Endothelial cell of umbilical vein (primary cell): ENCODE results near the gene ITGAE. TPM values are rescaled to one million over a fixed set of nuclear protein-coding genes. Genes with fewer than 3 reads are reported as not detected.

Experiments used
- BruUV-seq: library from RNA; stranded (reverse); fragments of 400-500 nt; replicated peaks from 2 replicates; lab custom pipeline; 2021; lab: Mats Ljungman, UMichigan
- CTCF ChIA-PET: fragments of 300-600, 350-600 bp; sonication (Branson Sonifier 250); formaldehyde crosslinking; loops from one replicate; lab custom pipeline; 2021; ENCODE audit warnings: antibody characterized with exemption, inconsistent platforms; lab: Charles Lee
- POLR2A ChIA-PET: fragments of 300-600, 350-600 bp; sonication (Branson Sonifier 250); formaldehyde crosslinking; loops from one replicate; lab custom pipeline; 2021; ENCODE audit warnings: antibody characterized with exemption, inconsistent platforms; lab: Charles Lee
- DNase-seq: peaks from one replicate; pipeline ENCODE4 v3.0.0-alpha.2; 2011; ENCODE audit warnings: low read depth, low spot score
- FAIRE-seq: peaks from 2 replicates; lab custom pipeline; 2011; peaks lifted over from hg19 to GRCh38; lab: Jason Lieb, UNC
- H2AFZ ChIP-seq: 2 replicates; pipeline ENCODE4 v1.6.0; 2012; ENCODE audit warnings: low read depth, low read length, control low read depth, inconsistent platforms
- H3K27ac ChIP-seq: 2 replicates; pipeline ENCODE4 v1.5.1; 2011; ENCODE audit warnings: low read depth, mild to moderate bottlenecking, control low read depth, low read length, moderate library complexity; ENCODE audit not compliant: insufficient read depth
- H3K27me3 ChIP-seq, 2 experiments: 2 replicates each; pipeline versions ENCODE4 v1.6.0 to v1.6.1; 2011; ENCODE audit warnings: low read length in 2 of 2, mixed read lengths in 1 of 2; ENCODE audit not compliant: control insufficient read depth in 2 of 2, insufficient read depth in 2 of 2
- H3K36me3 ChIP-seq, 2 experiments: 2 replicates in 1 of 2; 3 replicates in 1 of 2; pipeline ENCODE4 v1.5.1; 2011; ENCODE audit warnings: low read length in 2 of 2, mild to moderate bottlenecking in 1 of 2, moderate library complexity in 1 of 2; ENCODE audit not compliant: control insufficient read depth in 2 of 2, insufficient read depth in 2 of 2; ENCODE audit errors: extremely low read depth in 1 of 2
- H3K4me1 ChIP-seq: 3 replicates; pipeline ENCODE4 v1.5.1; 2011; ENCODE audit warnings: mild to moderate bottlenecking, low read length; ENCODE audit not compliant: control insufficient read depth, insufficient read depth; ENCODE audit errors: extremely low read depth
- H3K4me2 ChIP-seq: 2 replicates; pipeline ENCODE4 v1.6.1; 2011; ENCODE audit warnings: low read length, control low read depth, mixed read lengths; ENCODE audit not compliant: insufficient read depth
- H3K4me3 ChIP-seq, 3 experiments: fragments of 200-600 bp in 1 of 3; sonication (generic), shearing (Covaris generic) in 1 of 3; replicated peaks in 1 of 3; 2 replicates each; pipeline ENCODE4 v1.5.1; 2011 to 2016; ENCODE audit warnings: control low read depth in 3 of 3, low read length in 3 of 3, mild to moderate bottlenecking in 2 of 3, inconsistent platforms in 1 of 3, low read depth in 1 of 3, moderate library complexity in 1 of 3; ENCODE audit not compliant: insufficient read depth in 1 of 3
- H3K79me2 ChIP-seq: 2 replicates; pipeline ENCODE4 v1.6.0; 2012; ENCODE audit warnings: low read length, inconsistent platforms; ENCODE audit not compliant: control insufficient read depth, insufficient read depth
- H3K9ac ChIP-seq: replicated peaks from 2 replicates; pipeline ENCODE3; 2011; ENCODE audit warnings: low read length, control low read depth; ENCODE audit not compliant: insufficient read depth; ENCODE audit errors: extremely low read depth
- H3K9me1 ChIP-seq: replicated peaks from 3 replicates; pipeline ENCODE4 v1.6.0; 2011; ENCODE audit warnings: mild to moderate bottlenecking, low read length; ENCODE audit not compliant: control insufficient read depth, insufficient read depth; ENCODE audit errors: extremely low read depth
- H3K9me3 ChIP-seq: replicated peaks from 2 replicates; pipeline ENCODE4 v1.5.1; 2012; ENCODE audit warnings: low read length, inconsistent platforms; ENCODE audit not compliant: control insufficient read depth, insufficient read depth
- H4K20me1 ChIP-seq: replicated peaks from 2 replicates; pipeline ENCODE3; 2011; ENCODE audit warnings: mild to moderate bottlenecking, low read length; ENCODE audit not compliant: control insufficient read depth, insufficient read depth; ENCODE audit errors: extremely low read depth
- EZH2 ChIP-seq: IDR thresholded peaks from 2 replicates; pipeline ENCODE4 v1.6.1; 2012; ENCODE audit warnings: borderline replicate concordance, low read depth, mild to moderate bottlenecking, moderate library complexity, low read length, inconsistent platforms; ENCODE audit not compliant: severe bottlenecking
- FOS ChIP-seq: IDR thresholded peaks from 2 replicates; pipeline ENCODE4 v1.6.1; 2011; ENCODE audit warnings: mild to moderate bottlenecking, low read length, moderate library complexity, borderline replicate concordance; ENCODE audit not compliant: insufficient read depth
- GATA2 ChIP-seq: IDR thresholded peaks from 2 replicates; pipeline ENCODE4 v1.7.0; 2011; ENCODE audit warnings: low read depth, mild to moderate bottlenecking, moderate library complexity, mixed read lengths, low read length; ENCODE audit not compliant: insufficient read length, insufficient read depth
- JUN ChIP-seq: IDR thresholded peaks from 2 replicates; pipeline ENCODE4 v1.6.1; 2011; ENCODE audit warnings: borderline replicate concordance, low read depth; ENCODE audit not compliant: insufficient read length, insufficient read depth
- MYC ChIP-seq: IDR thresholded peaks from one replicate; pipeline ENCODE4 v1.6.1; 2011; ENCODE audit warnings: mild to moderate bottlenecking, low read depth, low read length
- POLR2A ChIP-seq: IDR thresholded peaks from 2 replicates; pipeline ENCODE4 v1.6.1; 2012; ENCODE audit warnings: low read depth, mild to moderate bottlenecking, control low read depth, low read length
- POLR2AphosphoS5 ChIP-seq: IDR thresholded peaks from 2 replicates; pipeline ENCODE4 v1.6.1; 2012; ENCODE audit warnings: low read depth, mild to moderate bottlenecking, control low read depth, low read length, moderate library complexity; ENCODE audit not compliant: insufficient read depth
- dilution Hi-C: fragments of 300-500 bp; cut with MboI; formaldehyde crosslinking; loops from one replicate; pipeline ENCODE4 v1.15.0; 2019; ENCODE audit warnings: low sequenced_read_pairs; ENCODE audit not compliant: extremely low pct_ligation_motif_present
- intact Hi-C: fragments of 100-400 bp; cut with micrococcal nuclease; formaldehyde crosslinking; loops from one replicate; pipeline ENCODE4 v1.10.0; 2022
- polyA plus RNA-seq, 4 experiments: library from polyadenylated mRNA; depleted of rRNA in 3 of 4; stranded (reverse) in 3 of 4; unstranded in 1 of 4; fragments of >200 nt; gene quantifications; 2 replicates each; pipeline versions ENCODE4 v1.2.1 to v1.2.3, GENCODE V29; 2011 to 2012; ENCODE audit warnings: missing spikeins in 1 of 4
- total RNA-seq: library from RNA; stranded (reverse); gene quantifications from 2 replicates; pipeline ENCODE4 v1.2.3, GENCODE V29; 2021
- TF ChIP-seq, protein P1 (sequence below), 2 donors: IDR thresholded peaks; 1 replicate in 1 of 2; 2 replicates in 1 of 2; pipeline ENCODE4 v1.5.1; 2011; ENCODE audit warnings: low read length in 2 of 2, mild to moderate bottlenecking in 2 of 2, moderate library complexity in 2 of 2, control low read depth in 1 of 2, inconsistent platforms in 1 of 2, low read depth in 1 of 2; ENCODE audit not compliant: insufficient read depth in 1 of 2; ENCODE audit errors: extremely low read depth in 1 of 2
- TF ChIP-seq, protein P2 (sequence below): IDR thresholded peaks from 2 replicates; pipeline ENCODE4 v1.6.1; 2011; ENCODE audit not compliant: insufficient read depth, insufficient read length

ITGAE gene
- total and polyA plus RNA-seq, 2 donors (not counting 3 experiments of a cell fraction or from before 2014, with no cell fraction given): 29.6 to 71.6 TPM

DNA sequence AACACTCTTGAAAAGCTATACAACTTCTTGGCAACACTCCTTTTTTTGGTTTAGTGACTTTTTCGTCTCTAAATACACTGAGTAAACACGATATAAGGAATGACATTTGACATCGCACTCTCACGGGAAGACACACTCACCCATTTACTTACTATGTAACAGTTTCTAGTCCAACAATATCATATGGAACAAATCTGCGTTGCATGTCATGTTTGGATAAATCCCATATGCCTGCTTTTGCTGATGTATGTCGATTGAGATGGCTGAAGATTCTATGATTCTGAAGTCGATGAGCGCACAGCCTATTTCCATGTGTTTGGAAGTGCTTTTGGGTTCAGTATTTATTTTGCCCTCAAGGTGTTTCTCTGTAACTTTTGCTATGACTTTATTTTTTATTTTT lies 18.2 kb downstream of the ITGAE start:
- Histone ChIP-seq H3K4me3 (no peak overlapping the region), H3K27me3 (no peaks in the 10 kb centered on the region), H3K9me1 (no peaks in the 10 kb centered on the region), H3K27ac (no peak overlapping the region), H3K9me3 (no peaks in the 10 kb centered on the region), H3K36me3 (no peaks in the 10 kb centered on the region), H3K4me2 (no peak overlapping the region), H3K79me2 (no peaks in the 10 kb centered on the region), H3K9ac (no peak overlapping the region), H3K4me1 (no peaks in the 10 kb centered on the region), H2AFZ (no peak overlapping the region), H4K20me1 (no peaks in the 10 kb centered on the region)
- dilution Hi-C loops: no loop called here
- ChIA-PET POLR2A (no interaction called here), CTCF (interaction anchor here (0.9 kb wide), 1 partner anchor 45 kb away, joined by 3 read pairs; no protein-coding TSS in a partner anchor)
- TF ChIP-seq MYC (no peak), EZH2 (no peak), GATA2 (no peak), FOS (no peak), JUN (no peak), POLR2AphosphoS5 (no peak), POLR2A (no peak)
- TF ChIP-seq, protein P1, sequence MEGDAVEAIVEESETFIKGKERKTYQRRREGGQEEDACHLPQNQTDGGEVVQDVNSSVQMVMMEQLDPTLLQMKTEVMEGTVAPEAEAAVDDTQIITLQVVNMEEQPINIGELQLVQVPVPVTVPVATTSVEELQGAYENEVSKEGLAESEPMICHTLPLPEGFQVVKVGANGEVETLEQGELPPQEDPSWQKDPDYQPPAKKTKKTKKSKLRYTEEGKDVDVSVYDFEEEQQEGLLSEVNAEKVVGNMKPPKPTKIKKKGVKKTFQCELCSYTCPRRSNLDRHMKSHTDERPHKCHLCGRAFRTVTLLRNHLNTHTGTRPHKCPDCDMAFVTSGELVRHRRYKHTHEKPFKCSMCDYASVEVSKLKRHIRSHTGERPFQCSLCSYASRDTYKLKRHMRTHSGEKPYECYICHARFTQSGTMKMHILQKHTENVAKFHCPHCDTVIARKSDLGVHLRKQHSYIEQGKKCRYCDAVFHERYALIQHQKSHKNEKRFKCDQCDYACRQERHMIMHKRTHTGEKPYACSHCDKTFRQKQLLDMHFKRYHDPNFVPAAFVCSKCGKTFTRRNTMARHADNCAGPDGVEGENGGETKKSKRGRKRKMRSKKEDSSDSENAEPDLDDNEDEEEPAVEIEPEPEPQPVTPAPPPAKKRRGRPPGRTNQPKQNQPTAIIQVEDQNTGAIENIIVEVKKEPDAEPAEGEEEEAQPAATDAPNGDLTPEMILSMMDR (IDR thresholded peaks at IDR 0.05; ENCODE audit: extremely low read depth in 1 of 2, insufficient read depth in 1 of 2, low read depth in 1 of 2, low read length in 2 of 2): no peak
- TF ChIP-seq, protein P2, sequence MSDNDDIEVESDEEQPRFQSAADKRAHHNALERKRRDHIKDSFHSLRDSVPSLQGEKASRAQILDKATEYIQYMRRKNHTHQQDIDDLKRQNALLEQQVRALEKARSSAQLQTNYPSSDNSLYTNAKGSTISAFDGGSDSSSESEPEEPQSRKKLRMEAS: no peak
- FAIRE-seq (no peak), DNase-seq (no peak)
- no TSS peak for BruUV-seq
- intact Hi-C loops: no loop called here
